Measurements from ENCODE around the gene HLA-DQA1. TPM values are rescaled to one million over a fixed set of nuclear protein-coding genes. Genes with fewer than 3 reads are reported as not detected.
"Not testable (repeated sequence)": the region's sequence is repeated elsewhere in the genome, so short reads cannot be mapped to it uniquely, and the experiment has no call there.

Gene HLA-DQA1
- total RNA-seq, 1 donor from 2014 or later = not detected

DNA sequence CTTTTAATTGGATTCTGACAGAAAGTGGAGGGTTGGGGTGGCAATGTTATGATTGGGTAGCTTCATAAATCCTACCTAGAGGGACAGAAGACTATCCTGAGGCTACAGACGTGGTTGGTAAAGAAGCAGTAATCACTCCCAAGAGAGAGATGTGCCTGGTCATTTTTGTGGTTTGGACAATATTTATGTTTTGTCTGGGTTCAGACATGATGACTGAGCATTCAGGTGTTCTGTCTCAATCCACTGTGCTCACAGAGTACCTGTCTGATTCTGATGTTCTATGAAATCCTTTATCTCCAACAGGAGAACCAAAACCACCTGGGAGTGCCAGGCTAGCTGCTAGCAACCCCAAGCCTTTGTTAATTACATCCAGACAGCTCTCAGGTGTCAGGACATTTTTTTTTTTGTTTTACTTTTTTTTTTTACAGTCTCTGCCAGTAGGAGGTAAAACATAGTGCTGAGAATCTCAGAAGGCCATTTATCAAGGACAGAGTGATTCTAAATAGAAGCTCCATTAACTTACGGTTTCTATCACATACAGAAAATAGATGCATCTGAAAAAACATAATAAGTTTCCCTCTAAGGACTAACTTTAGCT lies 1.6 kb upstream of the HLA-DQA1 start:
- TF ChIP-seq, protein P1, sequence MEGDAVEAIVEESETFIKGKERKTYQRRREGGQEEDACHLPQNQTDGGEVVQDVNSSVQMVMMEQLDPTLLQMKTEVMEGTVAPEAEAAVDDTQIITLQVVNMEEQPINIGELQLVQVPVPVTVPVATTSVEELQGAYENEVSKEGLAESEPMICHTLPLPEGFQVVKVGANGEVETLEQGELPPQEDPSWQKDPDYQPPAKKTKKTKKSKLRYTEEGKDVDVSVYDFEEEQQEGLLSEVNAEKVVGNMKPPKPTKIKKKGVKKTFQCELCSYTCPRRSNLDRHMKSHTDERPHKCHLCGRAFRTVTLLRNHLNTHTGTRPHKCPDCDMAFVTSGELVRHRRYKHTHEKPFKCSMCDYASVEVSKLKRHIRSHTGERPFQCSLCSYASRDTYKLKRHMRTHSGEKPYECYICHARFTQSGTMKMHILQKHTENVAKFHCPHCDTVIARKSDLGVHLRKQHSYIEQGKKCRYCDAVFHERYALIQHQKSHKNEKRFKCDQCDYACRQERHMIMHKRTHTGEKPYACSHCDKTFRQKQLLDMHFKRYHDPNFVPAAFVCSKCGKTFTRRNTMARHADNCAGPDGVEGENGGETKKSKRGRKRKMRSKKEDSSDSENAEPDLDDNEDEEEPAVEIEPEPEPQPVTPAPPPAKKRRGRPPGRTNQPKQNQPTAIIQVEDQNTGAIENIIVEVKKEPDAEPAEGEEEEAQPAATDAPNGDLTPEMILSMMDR (conservative IDR thresholded peaks at IDR 0.05) = no peak
- peaks cover 38% of the 10 kb centered on the region for H3K27me3 Mint-ChIP-seq
- no peak overlapping the region for H3K27ac Mint-ChIP-seq
- H3K4me1 Mint-ChIP-seq (ENCODE audit: unreplicated experiment) = no peaks in the 10 kb centered on the region
- H3K36me3 Mint-ChIP-seq = no peaks in the 10 kb centered on the region
- DNase-seq (ENCODE audit: extremely low spot score, unreplicated experiment) = no peak
- no peaks in the 10 kb centered on the region for H3K9me3 Mint-ChIP-seq
- H3K4me3 Mint-ChIP-seq = no peak overlapping the region

DNA sequence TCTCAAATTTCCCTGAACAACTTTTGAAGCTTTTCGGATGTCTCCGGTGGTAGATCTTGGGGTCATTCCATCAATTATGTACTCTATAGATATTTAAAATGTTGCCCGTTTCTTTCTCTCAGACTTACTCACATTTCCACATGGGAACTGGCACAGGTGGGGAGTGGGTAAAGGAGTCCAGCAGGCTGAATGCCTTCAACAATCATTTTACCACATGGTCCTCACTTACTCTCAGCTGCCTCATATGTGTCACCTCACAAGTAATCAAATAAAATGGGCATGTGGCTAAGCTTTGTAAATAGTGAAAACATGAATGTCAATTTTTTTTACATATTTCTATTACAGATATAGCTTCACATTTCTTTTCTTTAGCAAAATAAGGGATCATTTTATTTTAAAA lies 677 bp downstream of the HLA-DQA1 start:
- H3K27me3 Mint-ChIP-seq = peaks cover 41% of the 10 kb centered on the region
- TF ChIP-seq, protein P1 (conservative IDR thresholded peaks at IDR 0.05) = no peak
- H3K27ac Mint-ChIP-seq = no peak overlapping the region
- no peaks in the 10 kb centered on the region for H3K9me3 Mint-ChIP-seq
- no peaks in the 10 kb centered on the region for H3K36me3 Mint-ChIP-seq
- no peak overlapping the region for H3K4me3 Mint-ChIP-seq
- no peak for DNase-seq (ENCODE audit: extremely low spot score, unreplicated experiment)
- H3K4me1 Mint-ChIP-seq (ENCODE audit: unreplicated experiment) = no peaks in the 10 kb centered on the region

DNA sequence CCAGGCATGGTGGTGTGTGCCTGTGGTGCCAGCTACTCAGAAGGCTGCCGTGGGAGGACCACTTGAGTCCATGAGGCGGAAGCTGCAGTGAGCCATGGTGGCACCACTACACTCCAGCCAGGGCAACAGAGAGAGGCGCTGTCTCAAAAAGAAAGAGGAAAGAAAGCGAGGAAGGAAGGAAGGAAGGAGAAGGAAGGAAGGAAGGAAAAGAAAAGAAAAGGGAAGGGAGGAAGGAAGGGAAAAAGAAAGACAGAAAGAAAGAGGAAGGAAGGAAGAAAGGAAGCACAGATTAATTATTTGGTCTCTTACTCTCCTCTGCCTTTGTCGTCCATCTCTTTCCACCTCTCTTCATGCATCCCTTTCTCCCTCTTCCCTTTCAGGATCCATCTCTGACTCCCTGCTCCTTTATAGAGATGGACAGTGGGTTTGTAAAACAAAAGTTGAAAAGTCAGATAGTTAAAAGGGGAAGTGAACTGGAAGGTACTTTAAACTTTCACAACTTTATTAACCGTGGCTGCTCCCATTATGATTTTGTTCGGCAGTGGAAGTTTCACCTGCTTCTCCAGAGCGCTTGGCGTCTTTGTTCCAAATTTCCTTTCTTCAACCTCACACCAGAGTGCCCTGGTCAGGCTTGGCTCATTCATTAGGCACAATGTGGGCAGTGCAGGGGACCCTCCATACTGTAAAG lies 1.5 kb downstream of the HLA-DQA1 start:
- DNase-seq (ENCODE audit: extremely low spot score, unreplicated experiment) = no peak
- H3K4me1 Mint-ChIP-seq (ENCODE audit: unreplicated experiment) = no peaks in the 10 kb centered on the region
- H3K27ac Mint-ChIP-seq = no peak overlapping the region
- no peaks in the 10 kb centered on the region for H3K36me3 Mint-ChIP-seq
- TF ChIP-seq, protein P1 (conservative IDR thresholded peaks at IDR 0.05) = no peak
- H3K4me3 Mint-ChIP-seq = no peak overlapping the region
- H3K9me3 Mint-ChIP-seq = no peaks in the 10 kb centered on the region
- peaks cover 41% of the 10 kb centered on the region for H3K27me3 Mint-ChIP-seq

DNA sequence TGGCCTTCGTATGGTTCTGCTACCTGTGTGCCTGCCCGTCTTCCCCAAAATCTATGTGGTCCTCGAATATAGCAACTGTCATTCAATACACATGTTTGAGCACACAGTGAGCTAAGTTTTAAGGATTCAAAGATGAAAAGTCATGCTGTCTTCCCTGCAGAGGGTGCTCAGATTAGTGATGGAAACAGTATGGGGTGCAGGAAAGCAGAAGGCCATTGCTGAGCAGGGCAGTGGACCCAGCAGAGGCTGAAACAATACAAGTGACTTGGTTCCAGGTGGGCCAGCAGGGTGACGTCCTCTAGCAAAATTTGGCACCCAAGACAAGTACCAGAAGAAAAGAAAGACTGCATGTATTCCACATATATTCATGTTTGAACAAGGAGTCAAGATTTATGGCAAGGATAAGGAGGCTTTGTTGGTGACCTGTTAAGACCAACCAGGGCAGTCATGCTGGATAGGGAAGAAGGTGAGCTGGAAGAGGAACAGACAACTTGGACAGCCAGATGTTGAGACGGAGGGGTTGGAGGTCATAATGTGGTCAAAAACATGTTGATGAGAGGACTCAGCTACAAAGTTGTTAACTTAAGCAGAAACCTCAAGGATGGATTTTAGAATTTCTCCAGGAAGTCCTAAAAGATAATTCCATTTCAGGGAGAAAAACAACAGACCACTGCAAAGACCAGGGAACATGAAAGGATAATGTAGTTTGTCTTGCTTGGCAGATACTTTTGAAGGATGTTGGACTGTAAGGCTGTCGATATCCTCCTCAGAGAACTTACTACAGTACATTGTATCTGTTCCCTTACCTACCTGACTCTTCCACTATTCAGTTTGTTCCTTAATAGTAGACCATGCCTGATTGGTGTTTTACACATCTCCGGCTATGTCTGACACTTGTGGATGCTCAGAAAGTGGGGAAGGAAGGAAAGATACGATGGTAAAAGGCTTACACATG lies 2.5 kb downstream of the HLA-DQA1 start:
- H3K27me3 Mint-ChIP-seq = peaks cover 38% of the 10 kb centered on the region
- TF ChIP-seq, protein P1 (conservative IDR thresholded peaks at IDR 0.05) = no peak
- no peaks in the 10 kb centered on the region for H3K9me3 Mint-ChIP-seq
- no peak for DNase-seq (ENCODE audit: extremely low spot score, unreplicated experiment)
- H3K27ac Mint-ChIP-seq = no peak overlapping the region
- no peaks in the 10 kb centered on the region for H3K36me3 Mint-ChIP-seq
- no peak overlapping the region for H3K4me3 Mint-ChIP-seq
- no peaks in the 10 kb centered on the region for H3K4me1 Mint-ChIP-seq (ENCODE audit: unreplicated experiment)

DNA sequence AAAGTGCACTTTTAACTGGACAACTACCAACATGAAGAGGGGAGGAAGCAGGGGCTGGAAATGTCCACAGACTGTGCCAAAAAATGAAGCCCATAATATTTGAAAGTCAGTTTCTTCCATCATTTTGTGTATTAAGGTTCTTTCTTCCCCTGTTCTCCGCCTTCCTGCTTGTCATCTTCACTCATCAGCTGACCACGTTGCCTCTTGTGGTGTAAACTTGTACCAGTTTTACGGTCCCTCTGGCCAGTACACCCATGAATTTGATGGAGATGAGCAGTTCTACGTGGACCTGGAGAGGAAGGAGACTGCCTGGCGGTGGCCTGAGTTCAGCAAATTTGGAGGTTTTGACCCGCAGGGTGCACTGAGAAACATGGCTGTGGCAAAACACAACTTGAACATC lies 3.9 kb downstream of the HLA-DQA1 start:
- H3K27ac Mint-ChIP-seq = no peak overlapping the region
- H3K4me1 Mint-ChIP-seq (ENCODE audit: unreplicated experiment) = no peaks in the 10 kb centered on the region
- H3K27me3 Mint-ChIP-seq = peaks cover 25% of the 10 kb centered on the region
- no peaks in the 10 kb centered on the region for H3K36me3 Mint-ChIP-seq
- DNase-seq (ENCODE audit: extremely low spot score, unreplicated experiment) = no peak
- H3K4me3 Mint-ChIP-seq = no peak overlapping the region
- TF ChIP-seq, protein P1 (conservative IDR thresholded peaks at IDR 0.05) = no peak
- H3K9me3 Mint-ChIP-seq = no peaks in the 10 kb centered on the region

DNA sequence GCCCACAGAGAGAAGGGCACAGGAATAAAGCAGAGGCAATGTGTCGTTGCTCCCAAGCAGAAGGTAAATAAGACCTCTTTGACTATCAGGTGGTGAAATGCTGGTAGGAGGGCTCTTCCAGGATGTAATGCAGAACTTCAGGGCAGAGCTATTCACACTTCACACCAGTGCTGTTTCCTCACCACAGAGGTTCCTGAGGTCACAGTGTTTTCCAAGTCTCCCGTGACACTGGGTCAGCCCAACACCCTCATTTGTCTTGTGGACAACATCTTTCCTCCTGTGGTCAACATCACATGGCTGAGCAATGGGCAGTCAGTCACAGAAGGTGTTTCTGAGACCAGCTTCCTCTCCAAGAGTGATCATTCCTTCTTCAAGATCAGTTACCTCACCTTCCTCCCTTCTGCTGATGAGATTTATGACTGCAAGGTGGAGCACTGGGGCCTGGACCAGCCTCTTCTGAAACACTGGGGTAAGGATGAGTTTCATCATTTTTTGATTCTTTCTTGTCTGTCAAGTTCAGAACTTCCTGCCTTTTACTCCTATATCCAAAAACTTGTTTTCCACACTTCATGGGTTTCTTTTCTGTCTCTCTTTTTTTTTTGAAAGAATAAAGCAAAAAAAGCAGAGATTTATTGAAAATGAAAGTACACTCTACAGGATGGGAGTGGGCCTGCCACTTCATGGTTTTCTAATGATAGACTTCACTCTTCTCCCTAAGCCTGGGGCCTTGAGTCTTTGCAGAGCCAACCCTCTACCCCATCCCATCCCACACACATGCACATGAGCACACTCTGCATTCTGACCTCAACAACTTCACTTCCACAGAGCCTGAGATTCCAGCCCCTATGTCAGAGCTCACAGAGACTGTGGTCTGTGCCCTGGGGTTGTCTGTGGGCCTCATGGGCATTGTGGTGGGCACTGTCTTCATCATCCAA lies 4.8 kb downstream of the HLA-DQA1 start:
- H3K27me3 Mint-ChIP-seq = peaks cover 21% of the 10 kb centered on the region
- H3K9me3 Mint-ChIP-seq; H3K4me3 Mint-ChIP-seq; H3K4me1 Mint-ChIP-seq (ENCODE audit: unreplicated experiment); H3K36me3 Mint-ChIP-seq; DNase-seq (ENCODE audit: extremely low spot score, unreplicated experiment); H3K27ac Mint-ChIP-seq: not testable (repeated sequence)

Data from type B pancreatic cell (in vitro differentiated cells).